DND-41 (cell line): ENCODE measurements around the gene MACROD2.

Source experiments
- CTCF ChIP-seq: IDR thresholded peaks from 2 replicates; pipeline ENCODE4 v1.5.1; 2012; ENCODE audit warnings: borderline replicate concordance, low read length, moderate library complexity, mild to moderate bottlenecking; ENCODE audit not compliant: poor library complexity, severe bottlenecking; ENCODE audit errors: extremely low read depth
- EZH2 ChIP-seq: IDR thresholded peaks from 3 replicates; pipeline ENCODE4 v1.6.1; 2012; ENCODE audit warnings: borderline replicate concordance, low read depth, mild to moderate bottlenecking, moderate library complexity, low read length, inconsistent platforms; ENCODE audit not compliant: severe bottlenecking

- TF ChIP-seq CTCF (no peak), EZH2 (no peak)
These were observed 585.2 kb downstream of the MACROD2 start for GRCh38 chr20:14580418-14581074.
